GM12873 (cell line): Measurements from ENCODE around the gene TMEM203.

ENCODE experiments used
- TF ChIP-seq, protein P1 (sequence below): IDR thresholded peaks from 2 replicates; pipeline ENCODE4 v1.5.1; 2012; ENCODE audit warnings: low read depth, mild to moderate bottlenecking, moderate library complexity, low read length, control low read depth; ENCODE audit not compliant: insufficient read depth; ENCODE audit errors: missing control alignments

Gene TMEM203

DNA sequence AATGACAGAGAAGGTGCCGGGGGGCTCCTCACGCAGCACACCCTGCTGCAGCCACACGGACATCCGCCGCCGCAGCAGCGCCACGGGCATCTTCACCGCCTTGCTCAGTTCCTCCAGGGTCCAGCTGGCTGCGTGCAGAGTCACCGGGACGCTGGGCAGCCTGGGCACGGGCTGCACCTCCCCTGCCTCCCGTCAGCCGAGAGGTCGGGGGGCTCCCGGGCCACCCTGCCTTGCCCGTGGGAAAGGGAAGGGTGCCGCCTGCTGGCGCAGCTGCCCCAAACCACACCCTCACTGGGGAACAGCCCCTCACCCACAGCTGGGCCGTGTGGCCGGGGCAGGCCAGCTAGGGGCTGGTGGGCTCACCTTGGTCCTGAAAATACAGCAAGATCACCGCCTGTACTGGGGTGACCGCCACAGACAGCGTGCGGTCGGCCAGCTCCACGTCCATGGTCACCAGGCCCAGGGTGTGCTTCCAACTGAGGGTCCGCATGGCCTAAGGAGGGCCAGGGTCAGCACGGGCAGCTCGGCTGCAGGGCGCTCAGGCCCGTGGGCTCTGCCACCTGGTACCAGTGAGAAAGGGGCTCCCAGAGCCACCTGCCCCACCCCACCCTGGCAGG, 30.0 kb downstream of the TMEM203 start:
- TF ChIP-seq, protein P1, sequence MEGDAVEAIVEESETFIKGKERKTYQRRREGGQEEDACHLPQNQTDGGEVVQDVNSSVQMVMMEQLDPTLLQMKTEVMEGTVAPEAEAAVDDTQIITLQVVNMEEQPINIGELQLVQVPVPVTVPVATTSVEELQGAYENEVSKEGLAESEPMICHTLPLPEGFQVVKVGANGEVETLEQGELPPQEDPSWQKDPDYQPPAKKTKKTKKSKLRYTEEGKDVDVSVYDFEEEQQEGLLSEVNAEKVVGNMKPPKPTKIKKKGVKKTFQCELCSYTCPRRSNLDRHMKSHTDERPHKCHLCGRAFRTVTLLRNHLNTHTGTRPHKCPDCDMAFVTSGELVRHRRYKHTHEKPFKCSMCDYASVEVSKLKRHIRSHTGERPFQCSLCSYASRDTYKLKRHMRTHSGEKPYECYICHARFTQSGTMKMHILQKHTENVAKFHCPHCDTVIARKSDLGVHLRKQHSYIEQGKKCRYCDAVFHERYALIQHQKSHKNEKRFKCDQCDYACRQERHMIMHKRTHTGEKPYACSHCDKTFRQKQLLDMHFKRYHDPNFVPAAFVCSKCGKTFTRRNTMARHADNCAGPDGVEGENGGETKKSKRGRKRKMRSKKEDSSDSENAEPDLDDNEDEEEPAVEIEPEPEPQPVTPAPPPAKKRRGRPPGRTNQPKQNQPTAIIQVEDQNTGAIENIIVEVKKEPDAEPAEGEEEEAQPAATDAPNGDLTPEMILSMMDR: no peak

DNA sequence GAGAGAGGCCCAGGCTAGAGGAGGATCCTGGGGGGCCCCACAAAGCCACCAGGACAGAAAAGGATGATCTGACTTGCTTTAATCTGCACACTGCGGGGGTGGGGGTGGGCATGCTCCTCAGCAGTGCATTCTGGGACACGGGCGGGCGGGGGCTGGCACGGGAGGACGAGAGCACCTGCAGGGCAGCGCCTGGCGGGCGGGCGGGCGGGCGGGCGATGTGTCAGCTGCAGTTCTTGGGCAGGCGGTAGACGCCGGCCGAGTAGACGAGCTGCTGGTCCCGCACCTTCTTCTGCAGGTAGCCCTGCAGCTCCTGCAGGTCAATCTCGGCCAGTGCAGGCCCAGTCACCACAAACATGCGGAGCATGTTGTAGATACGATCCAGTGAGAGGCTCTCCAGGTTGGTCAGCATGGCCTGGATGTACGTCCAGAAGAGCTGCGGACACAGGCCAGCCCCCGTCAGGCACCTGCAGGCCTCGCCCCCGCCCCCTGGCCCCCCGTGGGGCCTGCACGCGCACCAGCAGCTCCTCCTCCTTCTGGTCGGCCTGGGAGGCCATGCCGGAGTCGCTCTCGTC, 30.6 kb downstream of the TMEM203 start:
- TF ChIP-seq, protein P1: no peak

DNA sequence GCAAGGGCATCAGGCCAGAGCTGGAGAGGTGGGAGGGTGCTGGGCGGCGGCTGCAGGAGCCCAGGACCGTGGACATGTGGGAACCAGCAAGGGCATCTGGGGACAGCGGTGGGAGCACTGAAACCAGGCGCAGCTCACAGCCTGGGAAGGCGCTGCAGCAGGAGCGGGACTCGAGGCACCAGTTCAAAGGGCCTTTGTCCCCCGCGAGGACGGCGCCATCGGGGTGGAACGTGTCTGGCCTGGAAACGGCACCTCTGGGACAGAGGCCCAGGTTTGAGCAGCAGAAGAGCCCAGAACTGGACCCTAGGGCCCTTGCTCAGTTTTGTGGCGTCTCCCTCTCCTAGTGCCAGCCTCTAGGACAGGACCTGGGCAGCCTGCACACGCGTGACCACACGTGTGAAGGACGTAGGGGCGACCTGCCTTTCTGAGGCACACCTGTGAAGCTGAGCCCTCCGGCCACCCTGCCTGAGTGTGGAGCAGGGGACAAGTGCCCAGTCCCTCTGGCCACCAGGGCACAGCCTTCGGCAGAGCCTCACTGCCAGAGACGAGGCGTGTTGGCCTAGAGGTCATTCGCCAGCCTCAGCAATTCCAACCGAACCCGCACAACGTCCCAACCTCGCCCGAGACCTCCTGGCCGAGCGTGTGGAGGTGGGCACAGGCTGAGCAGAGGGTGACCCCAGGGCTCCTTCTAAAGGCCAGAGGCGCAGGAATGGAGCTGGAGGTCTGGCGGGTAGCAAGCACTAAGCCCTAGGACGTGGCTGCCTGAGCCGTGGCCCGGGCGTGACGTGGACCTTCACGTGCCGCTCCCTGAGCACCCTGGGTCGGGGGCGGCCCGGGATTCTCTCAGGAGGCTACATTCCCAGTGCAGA, 31.4 kb downstream of the TMEM203 start:
- TF ChIP-seq, protein P1: no peak

DNA sequence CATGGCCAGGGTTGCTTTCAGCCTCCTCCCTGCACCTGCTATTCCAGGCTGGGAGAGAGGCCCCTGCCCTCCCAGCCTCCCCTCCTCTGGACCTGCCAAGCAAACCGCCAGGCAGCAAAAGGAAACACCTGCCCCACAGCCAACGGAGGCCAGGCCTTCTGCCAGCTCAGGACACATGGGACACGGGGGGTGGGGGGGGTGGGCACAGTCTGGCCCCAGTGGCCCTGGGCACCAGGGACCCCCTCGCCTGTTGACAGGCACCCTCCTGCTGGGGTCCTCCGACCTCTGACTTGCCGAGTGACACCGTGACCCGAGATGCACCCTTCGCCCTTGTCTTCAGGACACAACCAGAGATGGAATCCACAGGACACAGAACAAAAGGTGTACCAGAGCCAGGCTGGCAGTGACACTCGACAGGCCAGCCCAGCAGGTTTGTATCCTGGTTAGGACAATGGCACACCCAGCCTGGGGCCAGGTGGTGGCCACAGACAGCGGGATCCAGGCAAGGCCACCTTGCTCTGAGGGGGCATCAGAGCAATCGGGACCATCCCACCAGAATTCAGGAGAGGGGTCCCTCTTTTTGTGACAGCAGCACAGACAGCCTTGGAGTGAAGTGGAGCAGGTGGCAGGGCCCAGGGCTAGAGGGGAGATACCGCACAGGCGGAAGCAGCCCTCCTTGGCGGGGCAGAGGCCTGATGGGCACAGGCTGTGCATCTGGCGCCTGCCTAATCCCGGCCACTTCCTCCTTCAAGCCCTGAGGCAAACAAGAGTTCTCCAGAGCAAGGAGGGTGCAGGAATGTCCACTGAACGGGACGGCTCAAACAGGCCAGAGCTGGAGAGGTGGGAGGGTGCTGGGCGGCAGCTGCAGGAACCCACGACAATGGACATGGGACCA, 32.3 kb downstream of the TMEM203 start:
- TF ChIP-seq, protein P1: no peak

DNA sequence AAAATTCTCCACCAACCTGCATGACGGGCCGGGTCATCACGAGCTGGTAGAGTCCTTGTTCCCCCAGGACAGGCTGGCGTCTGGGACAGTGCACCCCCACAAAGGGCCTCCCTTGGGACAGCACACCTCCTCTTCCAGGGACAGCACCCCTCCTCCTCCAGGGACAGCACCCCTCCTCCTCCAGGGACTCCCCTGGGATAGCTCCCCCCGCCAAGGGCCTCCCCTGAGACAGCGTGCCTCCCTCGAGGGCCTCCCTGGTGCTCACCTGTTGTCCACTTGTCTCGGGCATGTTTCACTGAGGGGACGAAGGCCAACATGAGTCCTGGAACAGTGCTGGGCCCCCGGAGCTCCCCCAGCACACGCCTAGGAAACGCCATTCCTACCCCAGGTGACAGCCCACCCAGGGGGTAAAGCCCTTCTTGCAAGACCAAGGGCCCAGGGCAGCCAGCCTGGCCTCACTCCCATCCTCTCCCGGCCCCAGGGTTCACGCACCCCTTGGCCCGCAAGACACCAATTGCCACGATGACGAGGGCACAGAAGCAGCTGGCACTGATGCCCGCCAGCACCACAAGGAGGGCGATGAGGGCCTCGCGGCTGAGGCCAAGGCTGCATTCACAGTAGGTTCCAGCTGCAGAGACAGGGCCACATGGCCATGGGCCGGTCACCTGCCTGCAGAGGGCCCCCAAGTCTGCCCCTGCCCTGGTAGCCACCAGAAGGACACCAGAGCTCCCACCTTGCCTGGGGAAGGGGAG, 34.1 kb downstream of the TMEM203 start:
- TF ChIP-seq, protein P1: no peak

DNA sequence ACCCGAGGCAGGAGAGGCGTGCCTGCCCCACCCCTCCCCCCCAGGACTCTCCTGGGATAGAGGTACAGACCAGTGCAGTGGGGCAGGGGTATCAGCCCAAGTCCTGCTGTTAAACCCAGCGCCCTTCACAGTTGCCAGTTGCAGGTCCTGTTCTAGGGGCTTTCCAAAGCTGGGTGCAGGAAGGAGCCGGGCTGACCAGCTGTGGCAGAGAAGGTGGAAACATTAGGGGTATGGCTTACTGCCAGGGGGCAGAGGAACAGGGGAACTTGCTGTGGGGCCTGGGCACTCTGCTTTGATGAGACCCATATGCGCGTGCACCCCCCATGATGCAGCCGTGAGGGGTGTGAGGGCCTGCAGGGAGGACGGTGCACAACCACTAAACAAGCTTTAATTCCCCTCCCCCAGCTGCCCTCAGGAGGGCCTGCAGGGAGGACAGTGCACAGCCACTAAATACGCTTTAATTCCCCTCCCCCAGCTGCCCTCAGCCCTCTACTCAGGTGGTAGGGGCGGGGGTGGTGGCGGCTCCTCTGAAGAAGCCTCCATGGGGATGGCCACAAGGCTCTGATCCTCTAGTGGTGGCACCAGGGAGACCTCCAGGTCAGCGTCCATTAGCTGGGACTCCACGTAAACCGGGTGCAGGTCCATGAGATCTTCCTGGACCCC, 34.8 kb downstream of the TMEM203 start:
- TF ChIP-seq, protein P1: no peak
